SHP77 (cell line): Measurements from ENCODE around the gene CCRL2.
"Not testable (repeated sequence)": the region's sequence is repeated elsewhere in the genome, so short reads cannot be mapped to it uniquely, and the experiment has no call there.

Source experiments
- DNase-seq, 2 experiments: peaks; one replicate each; lab custom pipeline; 2025; lab: John Stamatoyannopoulos, UW

CCRL2 gene

GRCh38 chr3:46405301-46406019 is 1.6 kb upstream of the CCRL2 start:
- no peak for DNase-seq

DNA sequence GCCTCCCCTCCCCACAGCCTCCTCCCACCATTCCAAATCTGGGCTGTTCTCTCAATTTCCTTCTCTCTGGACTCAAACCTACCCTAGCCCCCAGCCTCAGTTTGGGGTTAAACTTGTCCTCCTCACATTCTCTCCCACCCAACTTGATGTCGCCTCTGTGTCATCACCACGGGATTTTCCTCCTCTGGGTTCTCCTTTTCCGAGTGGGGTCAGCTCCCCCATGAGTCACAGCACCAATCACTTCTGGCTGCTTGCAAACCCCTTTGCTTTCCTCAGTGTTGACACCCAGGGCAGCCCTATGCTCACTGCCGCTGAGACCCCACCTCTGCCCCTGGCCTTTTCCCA is 644 bp upstream of the CCRL2 start:
- DNase-seq, result no peak

GRCh38 chr3:46407970-46408369 is 911 bp downstream of the CCRL2 start:
- no peak for DNase-seq

DNA sequence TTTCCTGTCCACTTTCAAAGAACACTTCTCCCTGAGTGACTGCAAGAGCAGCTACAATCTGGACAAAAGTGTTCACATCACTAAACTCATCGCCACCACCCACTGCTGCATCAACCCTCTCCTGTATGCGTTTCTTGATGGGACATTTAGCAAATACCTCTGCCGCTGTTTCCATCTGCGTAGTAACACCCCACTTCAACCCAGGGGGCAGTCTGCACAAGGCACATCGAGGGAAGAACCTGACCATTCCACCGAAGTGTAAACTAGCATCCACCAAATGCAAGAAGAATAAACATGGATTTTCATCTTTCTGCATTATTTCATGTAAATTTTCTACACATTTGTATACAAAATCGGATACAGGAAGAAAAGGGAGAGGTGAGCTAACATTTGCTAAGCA is 1.8 kb downstream of the CCRL2 start:
- no peak for DNase-seq

DNA sequence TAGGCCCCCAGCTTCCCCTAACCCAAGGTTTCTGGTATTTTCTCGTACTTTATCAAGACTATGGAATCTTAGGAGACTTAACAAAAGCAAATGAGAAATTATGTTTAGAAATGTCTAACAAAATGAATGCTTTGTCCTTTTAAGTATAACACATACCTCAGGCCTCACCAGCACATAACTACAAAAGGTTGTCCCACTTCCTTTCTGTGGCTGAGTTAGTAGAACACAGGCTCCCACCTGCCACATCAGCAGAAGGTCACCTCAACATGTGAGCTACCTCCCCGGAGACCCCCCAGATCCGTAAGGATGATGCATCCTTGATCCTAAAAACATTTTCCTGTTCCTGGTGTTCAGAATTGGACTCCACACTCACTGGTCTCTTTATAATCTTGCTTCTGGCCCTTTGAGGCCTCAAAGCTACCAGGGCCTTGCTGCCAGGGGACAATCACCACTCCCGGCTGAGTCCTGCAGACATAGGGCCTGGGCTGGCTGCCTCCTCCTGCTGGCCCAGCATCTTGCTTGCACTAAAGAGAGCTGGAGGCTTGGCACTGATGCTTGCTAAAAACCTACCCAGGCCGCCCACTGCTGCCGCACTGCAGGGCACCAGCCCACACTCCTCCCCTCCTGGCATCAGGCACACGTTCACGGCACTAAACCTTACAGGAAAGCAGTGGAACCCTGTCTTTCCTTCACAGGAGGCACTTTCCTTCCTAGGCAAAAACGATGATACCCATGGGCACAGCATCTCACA is 2.9 kb downstream of the CCRL2 start:
- DNase-seq, result no peak

GRCh38 chr3:46410669-46411068 is 3.6 kb downstream of the CCRL2 start:
- no peak for DNase-seq

DNA sequence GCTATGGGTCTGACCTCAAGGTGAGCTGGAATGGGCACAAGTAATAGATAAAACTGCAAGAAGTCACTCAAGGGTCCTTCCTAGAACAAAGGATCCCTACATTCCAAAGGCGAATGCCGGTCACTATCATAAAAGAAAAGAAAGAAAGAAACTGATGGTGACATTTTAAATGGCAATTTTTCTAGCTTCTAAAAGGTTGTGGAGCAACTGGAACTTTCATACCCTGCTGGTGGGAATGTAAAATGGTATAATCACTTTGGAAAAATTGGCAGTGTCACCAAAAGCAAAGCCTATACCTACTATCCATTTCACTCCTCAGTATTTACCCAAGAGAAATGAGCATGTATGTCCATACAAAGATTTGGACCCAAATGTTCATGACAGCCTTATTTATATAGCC is 4.2 kb downstream of the CCRL2 start:
- DNase-seq, result no peak

- no peak for DNase-seq
These were observed 5.8 kb downstream of the CCRL2 start for GRCh38 chr3:46412786-46413298.

DNA sequence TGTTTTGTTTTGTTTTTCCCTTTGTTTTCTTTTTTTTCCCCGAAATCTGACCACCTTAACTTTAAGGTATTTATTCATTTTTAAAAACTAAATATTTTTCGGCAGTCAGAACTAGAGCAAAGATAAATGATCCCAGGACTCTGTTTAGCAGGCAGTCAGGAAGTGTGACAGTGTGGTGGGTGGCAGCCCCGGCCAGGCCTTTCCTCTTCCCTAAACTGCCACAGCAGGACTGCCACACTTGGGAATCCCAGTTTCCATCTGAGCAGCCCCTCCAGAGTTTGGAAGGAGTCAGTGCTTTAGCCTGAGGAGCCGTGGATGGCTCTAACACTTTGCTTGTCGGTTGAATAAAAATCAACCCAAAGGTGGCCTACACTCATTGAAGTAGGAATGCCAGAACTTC is 6.9 kb downstream of the CCRL2 start:
- DNase-seq, result no peak

DNA sequence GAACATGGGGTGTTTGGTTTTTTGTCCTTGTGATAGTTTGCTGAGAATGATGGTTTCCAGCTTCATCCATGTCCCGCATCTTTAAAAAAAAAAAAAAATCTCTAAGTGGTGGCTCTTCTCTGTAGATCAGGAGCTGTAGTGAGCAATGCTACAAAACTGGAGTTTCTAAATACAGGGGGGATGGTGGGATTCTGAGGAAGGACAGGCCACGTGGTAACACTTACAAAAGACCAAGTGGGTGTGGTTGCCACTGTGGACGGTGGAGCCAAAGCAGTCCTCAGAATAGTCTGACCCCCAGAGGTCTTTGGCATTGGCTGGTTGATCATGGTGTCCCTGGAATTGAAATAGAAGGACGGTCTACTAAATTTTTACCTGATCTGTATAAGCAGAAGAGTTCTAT is 7.7 kb downstream of the CCRL2 start:
- no peak for DNase-seq

GRCh38 chr3:46416125-46416810 is 9.2 kb downstream of the CCRL2 start:
- DNase-seq, result peak in 1 of 2 experiments; percentile 7

DNA sequence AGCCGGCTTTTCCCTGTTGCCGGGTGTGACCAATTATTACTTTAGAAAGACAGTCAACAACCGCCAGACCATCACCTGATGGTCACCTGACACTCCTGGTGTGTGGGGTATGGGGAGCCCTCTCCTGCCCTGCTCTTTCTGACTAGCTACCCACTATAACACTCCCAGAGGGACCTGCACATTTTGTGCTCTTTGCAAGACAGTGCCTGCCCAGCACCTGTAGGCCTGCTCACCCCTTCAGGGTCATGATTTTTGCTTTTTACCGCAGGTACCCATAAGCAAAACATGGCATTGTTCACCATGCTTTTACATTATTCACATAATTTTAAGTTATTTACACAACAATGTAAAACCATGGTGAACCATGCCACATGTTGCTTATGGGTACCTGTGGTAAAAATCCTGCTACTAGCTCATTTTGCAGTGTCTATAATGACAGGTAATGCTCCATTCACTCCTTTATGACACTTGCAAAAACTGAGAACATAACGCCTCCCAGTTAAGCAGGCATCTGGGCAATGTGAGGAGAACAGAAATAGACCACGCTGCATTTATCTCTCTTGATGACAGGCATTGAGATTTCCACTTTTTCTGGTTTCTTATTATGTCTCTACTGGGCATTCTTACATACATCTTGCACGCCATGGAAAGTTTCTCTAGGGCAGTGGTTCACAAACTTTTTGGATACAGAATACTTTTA is 9.9 kb downstream of the CCRL2 start:
- DNase-seq, result no peak

DNA sequence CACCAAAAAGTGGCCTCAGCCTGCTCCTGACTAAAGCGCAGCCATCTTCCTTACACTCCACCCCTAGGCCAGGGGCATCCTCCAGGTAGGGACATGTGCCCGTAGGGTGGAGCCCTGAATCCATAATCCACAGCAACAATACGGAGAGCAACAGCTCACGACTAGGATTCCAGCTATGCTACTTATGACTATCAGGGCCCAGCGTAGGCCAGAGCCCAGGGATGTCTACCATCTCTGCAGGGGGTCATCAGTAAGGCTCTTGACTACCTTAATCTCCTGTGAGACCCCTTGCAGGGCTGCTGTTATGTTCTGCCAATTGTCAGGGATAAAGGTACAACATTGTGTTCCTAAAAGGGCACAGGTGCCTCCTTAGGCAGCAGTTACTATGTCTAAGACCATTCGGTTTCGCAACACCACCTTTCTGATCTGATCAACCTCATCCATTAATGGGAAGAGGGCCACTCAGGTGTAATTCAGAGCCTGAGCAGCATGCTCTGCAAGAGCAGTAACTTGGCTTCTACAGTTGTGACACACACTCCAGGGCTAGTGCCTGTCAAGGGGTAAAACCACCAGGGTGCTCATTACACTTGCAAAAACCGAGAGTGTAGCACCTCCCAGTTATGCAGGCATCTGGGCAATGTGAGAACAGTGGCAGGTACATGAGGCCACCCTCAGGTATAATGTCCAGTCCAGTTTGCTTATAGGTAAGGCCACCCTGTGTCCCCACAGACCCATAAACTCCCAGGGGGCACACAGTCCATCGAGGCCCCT is 11.0 kb downstream of the CCRL2 start:
- DNase-seq, result no peak

GRCh38 chr3:46419816-46420215 is 12.8 kb downstream of the CCRL2 start:
- no peak for DNase-seq

DNA sequence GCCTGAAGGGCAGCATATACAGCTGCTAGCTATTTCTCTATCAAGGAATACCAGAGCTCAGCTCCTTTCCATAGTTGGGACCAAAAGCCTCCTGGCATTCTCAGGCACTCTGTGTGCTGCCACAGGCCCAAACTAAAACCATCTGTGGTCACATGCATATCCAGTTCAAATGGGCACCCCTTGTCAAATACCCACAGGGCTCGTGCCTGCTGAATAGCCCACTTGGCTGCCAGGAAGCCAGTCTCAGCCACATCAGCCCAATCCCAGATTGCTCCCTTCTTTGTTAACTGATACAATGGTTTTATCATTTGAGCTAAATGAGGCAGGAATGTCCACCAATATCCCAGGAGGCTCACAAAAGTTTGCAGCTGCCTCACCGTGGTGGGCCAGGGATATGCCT is 13.9 kb downstream of the CCRL2 start:
- no peak for DNase-seq

DNA sequence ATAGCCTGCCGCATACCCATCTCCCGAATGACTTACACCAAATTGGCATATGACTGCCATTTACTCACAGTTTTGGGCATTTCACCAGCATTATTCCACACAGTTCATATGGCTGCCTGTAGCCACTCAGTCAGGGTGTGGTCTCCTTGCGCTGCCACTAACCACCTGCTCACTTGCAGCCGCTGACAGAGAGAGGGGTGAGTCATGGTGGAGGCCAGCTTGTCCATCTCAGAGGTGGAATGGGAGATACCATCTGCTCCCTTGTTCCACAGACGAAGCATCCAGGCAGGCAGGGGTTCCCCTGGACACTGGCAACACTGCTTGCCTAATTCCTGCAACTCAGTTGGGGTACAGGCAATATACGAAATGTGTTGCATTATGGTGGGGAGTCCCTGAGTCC is 15.6 kb downstream of the CCRL2 start:
- DNase-seq, result peak; percentile 9 to 44

DNA sequence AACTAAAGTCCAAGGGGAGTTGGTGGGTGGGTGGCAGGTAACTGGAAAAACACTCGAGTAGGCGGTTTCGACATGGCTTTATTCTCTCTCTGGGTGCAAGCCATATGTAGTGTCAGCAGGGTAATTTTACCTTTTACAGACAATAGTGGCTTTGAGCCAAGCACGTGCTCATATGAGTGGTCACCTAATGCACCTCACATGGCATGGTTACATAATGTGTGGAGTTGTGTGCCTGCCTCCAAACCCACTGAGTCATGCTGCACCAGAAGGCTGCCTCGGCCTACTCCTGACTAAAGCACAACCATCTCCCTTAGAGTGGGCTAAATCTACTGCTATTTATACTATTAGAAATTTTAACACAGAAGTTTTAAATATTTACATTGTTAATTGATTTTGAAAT is 16.5 kb downstream of the CCRL2 start:
- DNase-seq, result no peak

DNA sequence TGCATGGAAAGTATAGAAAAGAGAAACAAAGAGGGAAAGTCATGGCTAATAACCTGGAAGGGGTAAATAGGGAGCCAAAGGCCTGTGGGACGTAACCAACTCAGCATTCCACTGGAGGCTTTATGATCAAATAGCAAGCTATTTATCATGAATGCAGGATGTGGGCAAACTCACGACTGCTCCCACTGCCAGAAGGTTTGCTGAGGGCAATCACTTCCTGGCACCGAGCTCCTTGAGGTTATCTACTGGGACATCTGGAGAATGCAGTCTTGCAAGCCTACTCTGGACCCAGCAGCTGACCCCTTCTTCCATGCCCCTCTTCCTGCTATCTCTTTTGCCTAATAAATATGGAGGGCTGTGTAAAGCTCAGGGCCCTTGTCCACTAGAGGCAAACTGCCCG is 19.4 kb downstream of the CCRL2 start:
- not testable (repeated sequence) for DNase-seq

- DNase-seq, result not testable (repeated sequence)
These were observed 20.3 kb downstream of the CCRL2 start for GRCh38 chr3:46427404-46427803.

DNA sequence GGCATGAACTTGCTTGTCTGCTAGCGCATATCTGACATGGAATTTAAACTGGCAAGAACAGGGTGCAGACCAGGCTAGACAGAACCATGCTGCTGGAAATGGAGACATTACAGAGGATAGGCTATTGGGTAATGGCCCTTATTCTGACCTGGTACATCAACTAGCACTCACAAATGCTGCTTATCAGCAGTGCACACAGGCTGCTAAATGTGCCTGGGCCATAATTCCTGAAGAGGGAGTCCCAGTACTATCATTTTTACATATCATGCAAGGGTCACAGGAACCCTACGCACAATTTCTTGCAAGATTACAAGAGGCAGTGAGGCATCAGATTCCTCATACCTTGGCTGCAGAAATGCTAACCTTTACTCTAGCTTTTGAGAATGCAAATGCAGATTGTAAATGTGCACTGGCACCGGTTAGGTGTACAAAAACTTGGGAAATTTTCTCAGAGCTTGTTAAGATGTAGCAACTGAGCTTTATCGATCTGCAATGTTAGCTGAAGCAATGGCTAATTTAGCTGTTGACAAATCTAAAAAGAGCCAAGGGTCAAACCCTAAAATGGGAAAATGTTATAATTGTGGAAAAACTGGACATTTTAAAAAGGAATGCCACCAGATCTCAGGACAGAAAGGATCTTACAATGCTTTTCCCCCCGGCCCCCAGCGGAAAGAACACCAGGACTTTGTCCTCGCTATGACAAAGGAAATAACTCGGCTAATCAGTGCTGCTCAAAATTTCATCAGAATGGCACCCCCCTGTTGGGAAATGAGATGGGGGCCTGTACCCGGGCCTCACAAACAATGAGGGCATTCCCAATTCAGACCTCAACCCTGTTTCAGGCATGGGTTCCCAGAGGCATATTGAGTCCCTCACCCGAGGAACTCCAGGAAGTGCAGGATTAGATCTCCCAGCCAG is 21.1 kb downstream of the CCRL2 start:
- no peak for DNase-seq

DNA sequence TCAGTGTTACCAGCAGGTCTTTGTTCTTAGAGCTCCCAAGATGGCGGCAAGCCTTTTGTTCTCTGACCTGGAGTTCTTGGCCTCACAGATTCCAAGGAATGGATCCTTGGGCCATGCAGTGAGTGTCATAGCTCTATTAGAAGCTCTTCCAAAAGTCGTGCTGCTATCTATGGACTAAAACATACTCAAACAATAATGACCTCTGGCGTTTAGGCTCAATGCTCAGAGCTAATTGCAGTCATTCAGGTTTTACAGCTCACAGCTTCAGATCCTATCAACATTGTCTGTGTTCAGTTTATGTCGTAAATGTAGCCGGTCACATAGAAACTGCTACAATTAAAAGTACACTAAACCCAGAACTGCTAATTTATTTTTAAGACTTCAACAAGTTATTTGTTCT is 22.2 kb downstream of the CCRL2 start:
- DNase-seq, result no peak
